HG02610 (cell line): Measurements from ENCODE around the gene NINL.
"Not testable (repeated sequence)": the region's sequence is repeated elsewhere in the genome, so short reads cannot be mapped to it uniquely, and the experiment has no call there.

Experiments
- ATAC-seq: cut with Tn5 transposase; IDR thresholded peaks from one replicate; pipeline ENCODE4 v1.9.1; 2021; ENCODE audit warnings: mild to moderate bottlenecking, moderate library complexity; ENCODE audit not compliant: unreplicated experiment

Gene NINL

GRCh38 chr20:25504366-25505135 is 80.8 kb downstream of the NINL start:
- ATAC-seq = no peak

GRCh38 chr20:25503936-25504335 is 81.4 kb downstream of the NINL start:
- ATAC-seq = no peak

- ATAC-seq = not testable (repeated sequence)
Measured at GRCh38 chr20:25503051-25503639, 82.2 kb downstream of the NINL start.

GRCh38 chr20:25500880-25501351 is 84.4 kb downstream of the NINL start:
- no peak for ATAC-seq

- ATAC-seq = no peak
Measured at GRCh38 chr20:25499855-25500434, 85.4 kb downstream of the NINL start.

GRCh38 chr20:25499031-25499430 is 86.3 kb downstream of the NINL start:
- ATAC-seq = no peak

- ATAC-seq = no peak
Measured at GRCh38 chr20:25498280-25498606, 87.1 kb downstream of the NINL start.

- no peak for ATAC-seq
Measured at GRCh38 chr20:25497586-25498279, 87.6 kb downstream of the NINL start.

- no peak for ATAC-seq
Measured at GRCh38 chr20:25496968-25497401, 88.3 kb downstream of the NINL start.

GRCh38 chr20:25496165-25496967 is 89.0 kb downstream of the NINL start:
- ATAC-seq = no peak

- ATAC-seq = no peak
Measured at GRCh38 chr20:25495189-25495824, 90.0 kb downstream of the NINL start.

GRCh38 chr20:25494506-25495188 is 90.7 kb downstream of the NINL start:
- ATAC-seq = no peak

GRCh38 chr20:25493748-25494505 is 91.4 kb downstream of the NINL start:
- ATAC-seq = no peak

- ATAC-seq = no peak
Measured at GRCh38 chr20:25493137-25493536, 92.2 kb downstream of the NINL start.

- no peak for ATAC-seq
Measured at GRCh38 chr20:25491446-25492038, 93.8 kb downstream of the NINL start.

- ATAC-seq = no peak
Measured at GRCh38 chr20:25490656-25491445, 94.5 kb downstream of the NINL start.

- no peak for ATAC-seq
Measured at GRCh38 chr20:25489221-25489871, 96.0 kb downstream of the NINL start.
